HG03196 (cell line): ENCODE measurements around the gene CASS4.
A peak's percentile ranks its signal among the peaks of the same experiment; 100 is the strongest.

Source experiments
- ATAC-seq: cut with Tn5 transposase; IDR thresholded peaks from one replicate; pipeline ENCODE4 v1.9.1; 2021; ENCODE audit not compliant: unreplicated experiment

The CASS4 gene

GRCh38 chr20:56442389-56443365 lies 30.6 kb downstream of the CASS4 start:
- ATAC-seq: no peak

- ATAC-seq: no peak
These were observed 31.8 kb downstream of the CASS4 start for GRCh38 chr20:56443654-56444540.

- ATAC-seq: no peak
These were observed 33.1 kb downstream of the CASS4 start for GRCh38 chr20:56445130-56445529.

- ATAC-seq: no peak
These were observed 33.5 kb downstream of the CASS4 start for GRCh38 chr20:56445540-56445939.

- ATAC-seq: no peak
These were observed 35.2 kb downstream of the CASS4 start for GRCh38 chr20:56447227-56447626.

- no peak for ATAC-seq
These were observed 37.4 kb downstream of the CASS4 start for GRCh38 chr20:56449459-56449858.

- no peak for ATAC-seq
These were observed 39.2 kb downstream of the CASS4 start for GRCh38 chr20:56451056-56451765.

- no peak for ATAC-seq
These were observed 41.3 kb downstream of the CASS4 start for GRCh38 chr20:56453352-56453751.

- ATAC-seq: peak; percentile 63
These were observed 42.7 kb downstream of the CASS4 start for GRCh38 chr20:56454754-56455153.

- no peak for ATAC-seq
These were observed 46.3 kb downstream of the CASS4 start for GRCh38 chr20:56458206-56458821.

- no peak for ATAC-seq
These were observed 48.4 kb downstream of the CASS4 start for GRCh38 chr20:56460459-56460858.

GRCh38 chr20:56461576-56461975 lies 49.5 kb downstream of the CASS4 start:
- no peak for ATAC-seq

- no peak for ATAC-seq
These were observed 51.4 kb downstream of the CASS4 start for GRCh38 chr20:56463428-56463827.

GRCh38 chr20:56465997-56466396 lies 53.9 kb downstream of the CASS4 start:
- no peak for ATAC-seq

- no peak for ATAC-seq
These were observed 55.9 kb downstream of the CASS4 start for GRCh38 chr20:56467968-56468315.

GRCh38 chr20:56468316-56469076 lies 56.4 kb downstream of the CASS4 start, which contains the start of gene RTF2:
Gene RTF2 (plus strand): TSS chr20:56468627. CDS start chr20:56468698, 71 bp downstream.
- ATAC-seq: peak; percentile 99

GRCh38 chr20:56469077-56469449 lies 57.0 kb downstream of the CASS4 start:
- ATAC-seq: no peak

GRCh38 chr20:56483970-56484369 lies 71.9 kb downstream of the CASS4 start:
- ATAC-seq: no peak

- no peak for ATAC-seq
These were observed 75.2 kb downstream of the CASS4 start for GRCh38 chr20:56487216-56487615.

GRCh38 chr20:56488566-56488965 lies 76.5 kb downstream of the CASS4 start:
- ATAC-seq: no peak
